HUES64 (cell line): ENCODE results near the gene SRC.
A peak's percentile ranks its signal among the peaks of the same experiment; 100 is the strongest.
"Not testable (repeated sequence)": the region's sequence is repeated elsewhere in the genome, so short reads cannot be mapped to it uniquely, and the experiment has no call there.

Source experiments
- H3K27ac ChIP-seq: 2 replicates; pipeline ENCODE4 v1.7.0; 2013; ENCODE audit warnings: low read depth, low read length, inconsistent platforms
- H3K27me3 ChIP-seq: 2 replicates; pipeline ENCODE4 v1.6.1; 2013; ENCODE audit warnings: mild to moderate bottlenecking, low read length; ENCODE audit not compliant: insufficient read depth
- H3K36me3 ChIP-seq: 2 replicates; pipeline ENCODE4 v1.6.1; 2013; ENCODE audit warnings: mild to moderate bottlenecking, low read length; ENCODE audit not compliant: insufficient read depth
- H3K4me1 ChIP-seq: 2 replicates; pipeline ENCODE4 v1.6.1; 2013; ENCODE audit warnings: mild to moderate bottlenecking, low read length, moderate library complexity; ENCODE audit not compliant: insufficient read depth
- H3K4me3 ChIP-seq: 2 replicates; pipeline ENCODE4 v1.5.1; 2013; ENCODE audit warnings: mild to moderate bottlenecking, low read length, moderate library complexity
- H3K9ac ChIP-seq: 2 replicates; pipeline ENCODE4 v1.6.1; 2013; ENCODE audit warnings: mild to moderate bottlenecking, low read depth, low read length
- H3K9me3 ChIP-seq: 2 replicates; pipeline ENCODE4 v1.6.1; 2013; ENCODE audit warnings: low read depth, low read length; ENCODE audit not compliant: insufficient read depth
- WGBS: fragments of 150-250, 120-280 bp; methylation state at CpG from one replicate; pipeline ENCODE4 v1.1.7; 2013; ENCODE audit warnings: missing lambda C conversion rate; 5-methylcytosine and 5-hydroxymethylcytosine counted together

The SRC gene

GRCh38 chr20:37369846-37370245 is 23.9 kb downstream of the SRC start:
- no peaks in the 10 kb centered on the region for H3K27me3 ChIP-seq
- no peak overlapping the region for H3K4me3 ChIP-seq
- 96% methylated on average over 8 of the region's 8 CpGs for WGBS
- H3K9me3 ChIP-seq = no peaks in the 10 kb centered on the region
- H3K36me3 ChIP-seq = peaks cover 31% of the 10 kb centered on the region
- H3K4me1 ChIP-seq = no peaks in the 10 kb centered on the region
- no peak overlapping the region for H3K27ac ChIP-seq
- H3K9ac ChIP-seq = no peak overlapping the region

- H3K36me3 ChIP-seq = peaks cover 21% of the 10 kb centered on the region
- H3K4me1 ChIP-seq, H3K4me3 ChIP-seq, H3K9ac ChIP-seq, H3K27ac ChIP-seq, H3K27me3 ChIP-seq, H3K9me3 ChIP-seq: not testable (repeated sequence)
- WGBS = 93% methylated on average over 9 of the region's 9 CpGs
These were observed 25.9 kb downstream of the SRC start for GRCh38 chr20:37371845-37372244.

GRCh38 chr20:37372441-37372840 is 26.5 kb downstream of the SRC start:
- peaks cover 19% of the 10 kb centered on the region for H3K36me3 ChIP-seq
- H3K4me3 ChIP-seq = no peak overlapping the region
- no peak overlapping the region for H3K27ac ChIP-seq
- H3K27me3 ChIP-seq = no peaks in the 10 kb centered on the region
- H3K4me1 ChIP-seq = no peaks in the 10 kb centered on the region
- 94% methylated on average over 2 of the region's 3 CpGs for WGBS
- no peaks in the 10 kb centered on the region for H3K9me3 ChIP-seq
- no peak overlapping the region for H3K9ac ChIP-seq

DNA sequence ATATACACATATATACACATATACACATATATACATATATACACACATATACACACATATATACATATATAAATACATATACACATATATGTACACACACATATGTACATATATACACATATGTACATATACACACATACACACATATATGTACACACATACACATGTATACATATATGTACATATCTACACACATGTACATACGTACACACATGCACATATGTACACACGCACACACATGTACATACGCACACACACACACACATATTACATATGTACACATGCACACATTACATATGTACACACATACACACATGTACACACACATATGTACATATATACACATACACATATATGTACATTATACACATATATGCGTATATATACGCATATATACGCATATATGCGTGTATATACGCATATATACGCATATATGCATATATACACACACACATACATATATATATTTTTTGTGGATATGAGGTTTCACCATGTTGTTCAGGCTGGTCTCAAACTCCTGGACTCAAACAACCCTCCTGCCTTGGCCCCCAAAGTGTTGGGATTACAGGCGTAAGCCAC is 27.2 kb downstream of the SRC start:
- Histone ChIP-seq H3K9ac (no peak overlapping the region), H3K4me3 (no peak overlapping the region), H3K36me3 (peaks cover 19% of the 10 kb centered on the region), H3K27me3 (no peaks in the 10 kb centered on the region), H3K9me3 (no peaks in the 10 kb centered on the region), H3K4me1 (no peaks in the 10 kb centered on the region), H3K27ac (no peak overlapping the region)
- WGBS = 91% methylated on average over 10 of the region's 10 CpGs

DNA sequence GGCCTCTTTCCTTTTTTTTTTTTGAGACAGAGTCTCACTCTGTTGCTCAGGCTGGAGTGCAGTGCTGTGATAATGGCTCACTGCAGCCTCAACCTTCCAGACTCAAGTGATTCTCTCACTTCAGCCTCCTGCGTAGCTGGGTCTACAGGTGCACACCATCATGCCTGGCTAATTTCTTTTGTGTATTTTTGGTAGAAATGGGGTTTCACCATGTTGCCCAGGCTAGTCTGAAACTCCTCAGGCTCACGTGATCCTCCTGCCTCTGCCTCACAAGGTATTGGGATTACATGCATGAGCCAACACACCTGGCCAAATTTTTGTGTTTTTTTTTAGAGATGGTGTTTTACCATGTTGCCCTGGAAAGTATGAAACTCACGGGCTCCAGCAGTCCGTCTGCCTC is 29.3 kb downstream of the SRC start:
- 95% methylated on average over 4 of the region's 4 CpGs for WGBS
- H3K4me1 ChIP-seq = 0 out of 2 replicates have a peak, but pooled peaks cover 3% of the 10 kb centered on the region
- no peaks in the 10 kb centered on the region for H3K9me3 ChIP-seq
- no peak overlapping the region for H3K4me3 ChIP-seq
- H3K9ac ChIP-seq = no peak overlapping the region
- H3K27me3 ChIP-seq = no peaks in the 10 kb centered on the region
- peaks cover 19% of the 10 kb centered on the region for H3K36me3 ChIP-seq
- H3K27ac ChIP-seq = no peak overlapping the region

DNA sequence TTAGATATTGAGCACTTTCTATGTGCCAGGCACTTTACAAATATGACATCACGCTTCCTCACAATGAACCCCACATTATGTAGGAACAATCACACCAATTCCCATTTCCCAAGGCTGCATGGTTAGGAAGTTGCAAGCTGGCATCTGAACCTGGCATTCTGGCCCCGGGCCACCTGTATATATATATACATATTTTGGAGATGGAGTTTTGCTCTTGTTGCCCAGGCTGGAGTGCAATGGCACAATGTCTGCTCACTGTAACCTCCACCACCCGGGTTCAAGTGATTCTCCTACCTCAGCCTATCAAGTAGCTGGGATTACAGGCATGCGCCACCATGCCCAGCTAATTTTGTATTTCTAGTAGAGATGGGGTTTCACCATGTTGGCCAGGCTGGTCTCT is 30.4 kb downstream of the SRC start:
- WGBS = 92% methylated on average over 3 of the region's 4 CpGs
- H3K27me3 ChIP-seq = no peaks in the 10 kb centered on the region
- H3K9me3 ChIP-seq = no peaks in the 10 kb centered on the region
- H3K4me3 ChIP-seq = no peak overlapping the region
- H3K4me1 ChIP-seq = 0 out of 2 replicates have a peak, but pooled peaks cover 3% of the 10 kb centered on the region
- H3K36me3 ChIP-seq = peaks cover 19% of the 10 kb centered on the region
- no peak overlapping the region for H3K9ac ChIP-seq
- H3K27ac ChIP-seq = no peak overlapping the region

DNA sequence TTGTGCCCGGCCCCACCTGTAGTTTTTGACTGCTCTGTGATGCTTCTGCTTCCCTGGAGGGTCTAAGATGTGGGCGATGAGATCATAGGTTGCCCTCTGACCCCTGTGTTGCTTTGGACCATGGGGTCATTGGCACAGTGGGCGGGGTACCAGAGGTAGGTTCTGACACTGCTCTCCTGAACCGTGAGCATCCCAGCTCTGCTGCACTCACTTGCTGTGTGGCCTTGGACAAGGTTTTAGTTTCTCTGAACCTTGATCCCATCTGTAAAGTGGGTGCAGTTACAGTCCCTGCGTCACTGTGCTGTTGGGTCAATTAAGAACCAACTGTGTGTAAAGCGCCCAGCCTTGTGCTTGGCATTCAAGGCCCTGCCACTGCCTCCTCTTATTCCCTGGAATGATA is 30.9 kb downstream of the SRC start:
- H3K9me3 ChIP-seq = no peaks in the 10 kb centered on the region
- no peaks in the 10 kb centered on the region for H3K27me3 ChIP-seq
- H3K27ac ChIP-seq = no peak overlapping the region
- peaks cover 19% of the 10 kb centered on the region for H3K36me3 ChIP-seq
- no peak overlapping the region for H3K4me3 ChIP-seq
- 94% methylated on average over 6 of the region's 6 CpGs for WGBS
- H3K4me1 ChIP-seq = 0 out of 2 replicates have a peak, but pooled peaks cover 3% of the 10 kb centered on the region
- H3K9ac ChIP-seq = no peak overlapping the region

DNA sequence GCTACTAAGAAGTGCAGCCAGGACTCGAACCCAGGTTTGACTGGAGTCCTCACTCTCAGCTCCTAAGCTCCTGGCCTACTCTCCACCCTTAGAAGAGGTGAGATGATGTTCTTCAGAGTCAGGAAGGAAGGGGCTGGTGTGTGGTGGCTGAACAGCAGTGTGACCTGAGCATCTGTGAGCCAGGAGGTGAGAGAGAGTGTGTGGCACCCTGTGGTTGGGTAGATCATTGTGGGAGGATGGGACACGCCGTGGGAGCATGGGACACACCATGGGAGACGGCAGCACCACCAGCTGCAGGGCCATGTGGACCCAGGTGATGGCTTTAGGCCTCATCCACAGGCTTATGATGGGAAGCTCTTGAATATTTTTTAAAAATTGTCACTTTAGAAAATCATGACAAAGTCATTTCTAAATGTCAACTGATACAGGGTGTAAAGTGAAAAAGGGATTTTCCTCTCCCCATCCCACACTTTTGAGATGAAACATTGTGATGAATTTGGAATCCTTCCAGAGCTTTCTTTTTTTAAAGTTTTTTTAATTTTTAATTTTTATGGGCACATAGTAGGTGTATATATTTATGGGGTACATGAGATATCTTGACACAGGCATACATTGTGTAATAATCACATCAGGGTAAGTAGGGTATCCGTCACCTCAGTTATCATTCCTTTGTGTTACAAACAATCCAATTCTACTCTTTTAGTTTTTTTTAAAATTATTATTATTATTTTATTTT is 31.6 kb downstream of the SRC start:
- H3K9ac ChIP-seq = no peak overlapping the region
- H3K9me3 ChIP-seq = no peaks in the 10 kb centered on the region
- H3K4me1 ChIP-seq = 0 out of 2 replicates have a peak, but pooled peaks cover 3% of the 10 kb centered on the region
- no peak overlapping the region for H3K27ac ChIP-seq
- 94% methylated on average over 4 of the region's 5 CpGs for WGBS
- no peak overlapping the region for H3K4me3 ChIP-seq
- peaks cover 19% of the 10 kb centered on the region for H3K36me3 ChIP-seq
- H3K27me3 ChIP-seq = no peaks in the 10 kb centered on the region

- H3K9ac ChIP-seq = no peak overlapping the region
- 89% methylated on average over 6 of the region's 6 CpGs for WGBS
These were observed 32.5 kb downstream of the SRC start for GRCh38 chr20:37378420-37378784.

GRCh38 chr20:37378785-37379598 is 33.1 kb downstream of the SRC start:
- Histone ChIP-seq H3K36me3 (peaks cover 15% of the 10 kb centered on the region), H3K27me3 (no peaks in the 10 kb centered on the region), H3K4me1 (0 out of 2 replicates have a peak, but pooled peaks cover 3% of the 10 kb centered on the region), H3K9me3 (no peaks in the 10 kb centered on the region), H3K27ac (peak overlapping the region; percentile 74), H3K9ac (no peak overlapping the region; the same call in 1 of the 2 replicates), H3K4me3 (no peak overlapping the region)
- 81% methylated on average over 24 of the region's 24 CpGs for WGBS

More at GRCh38 chr20:37378420-37378784, 32.5 kb downstream of the SRC start:
- no peaks in the 10 kb centered on the region for H3K27me3 ChIP-seq
- no peaks in the 10 kb centered on the region for H3K9me3 ChIP-seq
- 0 out of 2 replicates have a peak, but pooled peaks cover 3% of the 10 kb centered on the region for H3K4me1 ChIP-seq
- H3K36me3 ChIP-seq = peaks cover 15% of the 10 kb centered on the region
- H3K4me3 ChIP-seq = no peak overlapping the region
- H3K27ac ChIP-seq = 0 out of 2 replicates have a peak overlapping the region, but pooled peaks have one; percentile 13
